Neural progenitor cell (in vitro differentiated cells): ENCODE measurements around the gene KLHL15. TPM values are rescaled to one million over a fixed set of nuclear protein-coding genes. Genes with fewer than 3 reads are reported as not detected.

Experiments
- DNase-seq: peaks from one replicate; pipeline ENCODE4 v3.0.0-alpha.2; 2016; ENCODE audit warnings: low spot score
- H2AFZ ChIP-seq: fragments of 200-600 bp; sonication (generic); replicated peaks from 2 replicates; pipeline ENCODE4 v1.6.1; 2016; ENCODE audit warnings: antibody characterized with exemption
- H3F3A ChIP-seq: fragments of 200-600 bp; sonication (generic); 2 replicates; pipeline ENCODE4 v1.6.1; 2016; ENCODE audit warnings: antibody characterized with exemption, low read depth
- H3K27ac ChIP-seq: fragments of 200-600 bp; sonication (generic); 2 replicates; pipeline ENCODE4 v1.5.1; 2016; ENCODE audit warnings: mild to moderate bottlenecking
- H3K27me3 ChIP-seq: fragments of 200-600 bp; sonication (generic); 2 replicates; pipeline ENCODE4 v1.6.1; 2016; ENCODE audit warnings: mild to moderate bottlenecking, moderate library complexity
- H3K36me3 ChIP-seq: fragments of 200-600 bp; sonication (generic); 2 replicates; pipeline ENCODE4 v1.5.1; 2016
- H3K4me1 ChIP-seq: fragments of 200-600 bp; sonication (generic); 2 replicates; pipeline ENCODE4 v1.6.1; 2016; ENCODE audit warnings: mixed run types
- H3K4me2 ChIP-seq: fragments of 200-600 bp; sonication (generic); 2 replicates; pipeline ENCODE4 v1.6.1; 2016
- H3K4me3 ChIP-seq: fragments of 200-600 bp; sonication (generic); 2 replicates; pipeline ENCODE4 v1.5.1; 2016
- H3K79me2 ChIP-seq: fragments of 200-600 bp; sonication (generic); 2 replicates; pipeline ENCODE4 v1.6.1; 2016; ENCODE audit warnings: low read depth
- H3K9ac ChIP-seq: fragments of 200-600 bp; sonication (generic); 2 replicates; pipeline ENCODE4 v1.6.1; 2016
- H3K9me3 ChIP-seq: fragments of 200-600 bp; sonication (generic); 2 replicates; pipeline ENCODE4 v1.5.1; 2016; ENCODE audit warnings: low read depth
- H4K20me1 ChIP-seq: fragments of 200-600 bp; sonication (generic); 2 replicates; pipeline ENCODE4 v1.6.1; 2016; ENCODE audit warnings: low read depth
- H3K27ac Mint-ChIP-seq: 3 replicates; pipeline ENCODE4 v1.8.0; 2021; ENCODE audit warnings: mixed read lengths
- H3K27me3 Mint-ChIP-seq: 2 replicates; pipeline ENCODE4 v1.8.0; 2022; ENCODE audit warnings: low read depth, mild to moderate bottlenecking, inconsistent platforms, moderate library complexity, mixed read lengths; ENCODE audit not compliant: insufficient read depth
- H3K36me3 Mint-ChIP-seq: 3 replicates; pipeline ENCODE4 v1.8.0; 2021; ENCODE audit warnings: mixed read lengths
- H3K4me1 Mint-ChIP-seq: 3 replicates; pipeline ENCODE4 v1.8.0; 2021; ENCODE audit warnings: mixed read lengths
- H3K4me3 Mint-ChIP-seq: 3 replicates; pipeline ENCODE4 v1.8.0; 2021; ENCODE audit warnings: mild to moderate bottlenecking, moderate library complexity, mixed read lengths
- H3K9me3 Mint-ChIP-seq: 3 replicates; pipeline ENCODE4 v1.8.0; 2020; ENCODE audit warnings: mixed read lengths
- CTCF ChIP-seq: fragments of 200-600 bp; sonication (generic); IDR thresholded peaks from 2 replicates; pipeline ENCODE4 v1.5.1; 2017; ENCODE audit warnings: antibody characterized with exemption, mild to moderate bottlenecking
- EZH2 ChIP-seq: fragments of 200-600 bp; sonication (generic); IDR thresholded peaks from 2 replicates; pipeline ENCODE4 v1.6.1; 2017; ENCODE audit warnings: antibody characterized with exemption, mild to moderate bottlenecking, moderate library complexity
- EZH2phosphoT487 ChIP-seq: fragments of 200-600 bp; sonication (generic); IDR thresholded peaks from 2 replicates; pipeline ENCODE4 v1.6.1; 2017; ENCODE audit warnings: antibody characterized with exemption
- total RNA-seq: library from RNA; depleted of rRNA; stranded (reverse); fragments of >200 nt; gene quantifications from 2 replicates; pipeline ENCODE4 v1.2.3, GENCODE V29; 2015; ENCODE audit warnings: low replicate concordance

The KLHL15 gene
- total RNA-seq, 1 donor from 2014 or later = 46.9 TPM

GRCh38 chrX:23981711-23982110 is 45.3 kb downstream of the KLHL15 start:
- H3K4me3 Mint-ChIP-seq = no peak overlapping the region
- Histone ChIP-seq H3K4me3 (peak overlapping the region; percentile 17), H4K20me1 (peaks cover 12% of the 10 kb centered on the region), H3K9me3 (no peaks in the 10 kb centered on the region), H3K4me1 (peaks cover 26% of the 10 kb centered on the region), H3K4me2 (peak overlapping the region; percentile 40), H3K79me2 (peaks cover 10% of the 10 kb centered on the region), H2AFZ (no peak overlapping the region), H3K27ac (peak overlapping the region; percentile 89), H3K27me3 (no peaks in the 10 kb centered on the region), H3F3A (peaks cover 33% of the 10 kb centered on the region), H3K36me3 (peaks cover 17% of the 10 kb centered on the region), H3K9ac (no peak overlapping the region)
- no peak for DNase-seq
- H3K36me3 Mint-ChIP-seq = peaks cover 16% of the 10 kb centered on the region
- H3K27ac Mint-ChIP-seq = no peak overlapping the region
- peaks cover 2% of the 10 kb centered on the region for H3K9me3 Mint-ChIP-seq
- H3K27me3 Mint-ChIP-seq = no peaks in the 10 kb centered on the region
- H3K4me1 Mint-ChIP-seq = peaks cover 21% of the 10 kb centered on the region
- TF ChIP-seq EZH2phosphoT487 = no peak
- TF ChIP-seq EZH2 = no peak
- no peak for TF ChIP-seq CTCF

GRCh38 chrX:23981222-23981621 is 45.8 kb downstream of the KLHL15 start:
- H3K27me3 Mint-ChIP-seq = no peaks in the 10 kb centered on the region
- Histone ChIP-seq H3F3A (peaks cover 33% of the 10 kb centered on the region), H2AFZ (no peak overlapping the region), H3K9ac (no peak overlapping the region), H3K4me2 (peak overlapping the region; percentile 40), H3K9me3 (no peaks in the 10 kb centered on the region), H3K36me3 (peaks cover 15% of the 10 kb centered on the region), H3K27me3 (no peaks in the 10 kb centered on the region), H3K4me1 (peaks cover 26% of the 10 kb centered on the region), H3K79me2 (peaks cover 5% of the 10 kb centered on the region), H3K27ac (peak overlapping the region; percentile 89), H4K20me1 (peaks cover 10% of the 10 kb centered on the region), H3K4me3 (peak overlapping the region; percentile 17)
- no peak overlapping the region for H3K4me3 Mint-ChIP-seq
- H3K4me1 Mint-ChIP-seq = peaks cover 21% of the 10 kb centered on the region
- H3K27ac Mint-ChIP-seq = no peak overlapping the region
- TF ChIP-seq EZH2phosphoT487 (peak; percentile 50), CTCF (no peak), EZH2 (no peak)
- H3K9me3 Mint-ChIP-seq = peaks cover 2% of the 10 kb centered on the region
- H3K36me3 Mint-ChIP-seq = peaks cover 16% of the 10 kb centered on the region
- peak; percentile 37 for DNase-seq

DNA sequence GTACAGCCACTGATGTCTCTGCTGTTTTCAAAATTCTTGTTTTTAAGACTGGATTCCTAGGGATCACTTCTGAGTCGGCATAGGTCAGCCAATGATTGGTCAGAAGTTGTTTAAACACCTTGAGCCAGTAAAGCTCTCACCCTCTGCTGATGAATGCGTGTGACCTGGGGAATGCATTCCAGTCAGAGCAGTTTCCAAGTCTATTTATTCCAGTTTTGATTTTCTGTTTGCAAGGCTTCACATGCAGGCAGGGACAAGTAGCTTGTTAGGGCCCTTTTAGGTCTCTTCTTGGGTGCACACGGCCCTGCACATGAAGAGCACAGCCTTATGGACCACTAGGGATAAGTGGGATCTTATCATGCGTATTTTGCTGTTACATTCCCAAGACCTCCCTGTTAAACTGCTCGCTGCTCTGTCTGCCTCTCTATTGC is 47.0 kb downstream of the KLHL15 start:
- H3K36me3 ChIP-seq = peaks cover 7% of the 10 kb centered on the region
- H3K27me3 ChIP-seq = no peaks in the 10 kb centered on the region
- H3K9ac ChIP-seq = no peak overlapping the region
- H3K4me1 ChIP-seq = peaks cover 26% of the 10 kb centered on the region
- peaks cover 21% of the 10 kb centered on the region for H3K4me1 Mint-ChIP-seq
- H3K4me3 ChIP-seq = no peak overlapping the region
- H3K36me3 Mint-ChIP-seq = peaks cover 13% of the 10 kb centered on the region
- peaks cover 5% of the 10 kb centered on the region for H4K20me1 ChIP-seq
- peaks cover 2% of the 10 kb centered on the region for H3K9me3 Mint-ChIP-seq
- H3K79me2 ChIP-seq = no peaks in the 10 kb centered on the region
- peak overlapping the region; percentile 52 for H3K27ac Mint-ChIP-seq
- TF ChIP-seq EZH2 = no peak
- no peak for TF ChIP-seq CTCF
- no peak for TF ChIP-seq EZH2phosphoT487
- peak; percentile 12 for DNase-seq
- H3F3A ChIP-seq = peaks cover 33% of the 10 kb centered on the region
- H3K4me3 Mint-ChIP-seq = no peak overlapping the region
- no peaks in the 10 kb centered on the region for H3K9me3 ChIP-seq
- H3K27me3 Mint-ChIP-seq = no peaks in the 10 kb centered on the region
- H3K27ac ChIP-seq = peak overlapping the region; percentile 87
- H2AFZ ChIP-seq = peak overlapping the region; percentile 23
- H3K4me2 ChIP-seq = peak overlapping the region; percentile 50
